ENCODE data around the gene FGR. TPM values are rescaled to one million over a fixed set of nuclear protein-coding genes. Genes with fewer than 3 reads are reported as not detected.

Gene FGR
- total and polyA plus RNA-seq, 5 donors = 3.2 to 12.6 (median 4.9) TPM

DNA sequence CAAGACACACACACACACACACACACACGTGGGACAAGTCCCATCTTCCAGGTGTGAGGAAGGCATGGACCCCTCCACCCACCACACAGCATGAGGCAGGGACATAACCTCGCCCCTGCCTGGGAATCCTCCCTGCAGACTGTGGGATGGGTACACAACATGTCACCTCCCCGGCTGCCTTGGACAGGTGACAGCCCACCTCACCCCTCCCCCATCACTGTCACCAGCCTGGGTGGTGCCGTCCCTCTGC, 71.7 kb downstream of the FGR start:
- no peaks in the 10 kb centered on the region for H3K27me3 ChIP-seq (ENCODE audit: control insufficient read depth, insufficient read depth)
- intact Hi-C loops (cut with DNase I) = loop anchor here in 1 of 4 donors (5.0 kb wide), 1 partner anchor 34 kb away; no protein-coding TSS in a partner anchor
- no peak for ATAC-seq
- DNase-seq = no peak
- 45% methylated on average over 4 of the region's 4 CpGs for WGBS
- no peaks in the 10 kb centered on the region for H3K9me3 ChIP-seq (ENCODE audit: control insufficient read depth, low read length)
- H3K4me1 ChIP-seq (ENCODE audit: control insufficient read depth, insufficient read depth, low read length) = peaks cover 69% of the 10 kb centered on the region
- peak overlapping the region; percentile 92 for H3K27ac ChIP-seq (ENCODE audit: low read length)
- no peak overlapping the region for H3K4me3 ChIP-seq (ENCODE audit: low read length)

DNA sequence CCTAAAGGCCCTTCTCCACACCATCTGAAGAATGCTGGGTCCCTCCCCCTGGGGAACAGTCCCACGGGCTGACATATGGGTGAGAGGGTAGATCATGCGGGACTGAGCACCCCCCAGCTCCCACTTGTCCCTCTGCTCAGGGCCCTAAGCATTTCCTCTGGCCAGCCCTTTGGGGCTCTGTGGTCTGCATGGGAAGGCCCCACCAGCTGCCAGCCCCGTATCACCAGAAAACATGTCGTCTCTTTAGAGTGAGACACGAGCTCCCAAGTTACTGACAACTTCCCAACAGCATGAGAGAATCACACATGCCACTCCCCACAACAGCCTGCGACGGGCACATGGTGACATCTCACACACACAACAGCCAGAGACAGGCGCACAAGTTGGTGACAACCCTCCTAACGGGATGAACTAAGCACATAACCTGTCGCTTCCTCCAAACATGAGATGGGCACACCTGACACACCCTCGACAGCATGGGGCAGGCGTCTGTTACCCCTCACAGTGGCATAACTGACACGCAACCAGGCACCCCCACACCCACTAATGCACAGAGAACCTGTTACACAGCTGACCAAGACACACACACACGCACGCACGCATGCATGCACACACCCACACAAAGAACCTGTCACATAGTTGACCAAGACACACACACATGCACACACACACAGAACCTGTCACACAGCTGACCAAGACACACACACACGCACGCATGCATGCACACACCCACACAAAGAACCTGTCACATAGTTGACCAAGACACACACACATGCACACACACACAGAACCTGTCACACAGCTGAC, 72.2 kb downstream of the FGR start:
- 64% methylated on average over 18 of the region's 18 CpGs for WGBS
- H3K4me1 ChIP-seq (ENCODE audit: control insufficient read depth, insufficient read depth, low read length) = peaks cover 64% of the 10 kb centered on the region
- ATAC-seq = no peak
- H3K27ac ChIP-seq (ENCODE audit: low read length) = peak overlapping the region; percentile 92
- no peak overlapping the region for H3K4me3 ChIP-seq (ENCODE audit: low read length)
- no peaks in the 10 kb centered on the region for H3K27me3 ChIP-seq (ENCODE audit: control insufficient read depth, insufficient read depth)
- H3K9me3 ChIP-seq (ENCODE audit: control insufficient read depth, low read length) = no peaks in the 10 kb centered on the region
- DNase-seq = peak in 2 of 3 donors; percentile 66 to 68
- intact Hi-C loops (cut with DNase I) = loop anchor here in 1 of 4 donors (5.0 kb wide), 1 partner anchor 35 kb away; no protein-coding TSS in a partner anchor

Other genes with a start within 250 kb of the FGR start
- gene GPR3, start 242.6 kb downstream of the FGR start, total RNA-seq = 1 to 10 TPM in 1 of 4 donors, under 1 TPM in 3; 0.46 to 3.3 (median 0.68) TPM
- 1.7 TPM for gene GPR3, start 242.6 kb downstream of the FGR start, polyA plus RNA-seq
- 10 to 100 TPM; 64.4 to 77.9 (median 71.5) TPM for gene WASF2, start 145.0 kb downstream of the FGR start, total RNA-seq
- gene WASF2, start 145.0 kb downstream of the FGR start, polyA plus RNA-seq = 22.1 TPM
- gene AHDC1, start 31.0 kb downstream of the FGR start, total RNA-seq = 10 to 100 TPM; 40.4 to 53.5 (median 50.6) TPM
- 26.3 TPM for gene AHDC1, start 31.0 kb downstream of the FGR start, polyA plus RNA-seq
- gene IFI6, start 37.0 kb upstream of the FGR start, total RNA-seq = 100 to 1,000 TPM in 1 of 4 donors, 10 to 100 TPM in 3; 46.2 to 145 (median 57.8) TPM
- 68.1 TPM for gene IFI6, start 37.0 kb upstream of the FGR start, polyA plus RNA-seq
- gene FAM76A, start 90.8 kb upstream of the FGR start, total RNA-seq = 10 to 100 TPM; 12.1 to 14.5 (median 12.9) TPM
- gene FAM76A, start 90.8 kb upstream of the FGR start, polyA plus RNA-seq = 6.1 TPM
- 10 to 100 TPM; 26.0 to 40.8 (median 29.6) TPM for gene STX12, start 138.0 kb upstream of the FGR start, total RNA-seq
- 20.1 TPM for gene STX12, start 138.0 kb upstream of the FGR start, polyA plus RNA-seq
- 10 to 100 TPM; 24.2 to 26.8 (median 24.7) TPM for gene PPP1R8, start 195.6 kb upstream of the FGR start, total RNA-seq
- gene PPP1R8, start 195.6 kb upstream of the FGR start, polyA plus RNA-seq = 18.7 TPM
- gene THEMIS2, start 237.4 kb upstream of the FGR start, total RNA-seq = 10 to 100 TPM in 1 of 4 donors, 1 to 10 TPM in 3; 7.6 to 10.1 (median 9.3) TPM
- 5.1 TPM for gene THEMIS2, start 237.4 kb upstream of the FGR start, polyA plus RNA-seq